Activated T-helper 1 cell treated with anti-CD3 and anti-CD28 coated beads, Interleukin-2, amount 50 U/mL, for 16 hours (primary cell): ENCODE data around the gene GDPD5.

ENCODE experiments used
- DNase-seq, 2 donors: peaks; one replicate each; pipeline ENCODE4 v3.0.0-alpha.2; 2020; ENCODE audit warnings: low read depth in 1 of 2, low spot score in 1 of 2

Gene GDPD5

DNA sequence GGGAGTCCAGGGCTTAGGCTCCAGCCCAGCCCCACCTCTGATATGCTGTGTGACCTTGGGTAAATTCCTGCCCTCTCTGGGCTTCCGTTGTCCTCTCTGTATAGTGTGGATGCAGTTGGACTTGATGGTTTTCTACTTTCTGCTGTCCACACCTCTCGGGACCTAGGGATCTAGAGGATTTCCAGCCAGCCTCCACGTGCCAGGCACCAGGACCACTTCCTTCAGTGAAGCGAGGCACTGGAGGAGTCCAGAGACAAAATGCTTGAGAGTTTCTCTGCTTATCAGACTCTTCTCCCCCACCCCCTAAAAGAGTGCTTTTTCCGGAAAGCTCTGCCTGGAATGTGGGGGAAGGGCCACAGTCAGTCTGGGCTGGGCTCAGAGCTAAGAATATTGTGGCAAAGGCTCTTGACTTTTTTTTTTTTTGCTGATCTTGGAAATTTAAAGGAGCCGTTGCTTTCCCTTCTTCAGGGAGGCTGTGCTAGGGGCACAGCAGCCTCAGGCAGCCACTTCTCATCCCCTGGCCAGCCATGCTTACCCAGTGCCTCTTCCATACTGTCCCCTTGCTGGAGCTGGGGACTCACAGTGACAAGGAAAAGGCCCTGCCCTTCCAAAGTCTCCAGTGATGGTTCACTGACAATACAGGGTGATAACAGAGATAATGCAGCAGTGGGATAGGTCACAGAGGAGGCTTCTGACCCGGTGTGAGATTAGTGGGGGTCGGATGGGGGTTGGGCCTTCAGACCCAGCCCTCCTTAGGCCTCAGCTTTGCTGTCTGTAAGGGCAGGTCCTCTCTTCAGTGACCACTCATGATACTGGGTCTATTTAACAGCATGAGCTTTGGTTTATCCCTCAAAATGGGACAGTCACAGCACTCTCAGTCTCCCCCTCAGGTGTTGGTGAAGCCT lies 33.5 kb upstream of the GDPD5 start:
- no peak for DNase-seq

DNA sequence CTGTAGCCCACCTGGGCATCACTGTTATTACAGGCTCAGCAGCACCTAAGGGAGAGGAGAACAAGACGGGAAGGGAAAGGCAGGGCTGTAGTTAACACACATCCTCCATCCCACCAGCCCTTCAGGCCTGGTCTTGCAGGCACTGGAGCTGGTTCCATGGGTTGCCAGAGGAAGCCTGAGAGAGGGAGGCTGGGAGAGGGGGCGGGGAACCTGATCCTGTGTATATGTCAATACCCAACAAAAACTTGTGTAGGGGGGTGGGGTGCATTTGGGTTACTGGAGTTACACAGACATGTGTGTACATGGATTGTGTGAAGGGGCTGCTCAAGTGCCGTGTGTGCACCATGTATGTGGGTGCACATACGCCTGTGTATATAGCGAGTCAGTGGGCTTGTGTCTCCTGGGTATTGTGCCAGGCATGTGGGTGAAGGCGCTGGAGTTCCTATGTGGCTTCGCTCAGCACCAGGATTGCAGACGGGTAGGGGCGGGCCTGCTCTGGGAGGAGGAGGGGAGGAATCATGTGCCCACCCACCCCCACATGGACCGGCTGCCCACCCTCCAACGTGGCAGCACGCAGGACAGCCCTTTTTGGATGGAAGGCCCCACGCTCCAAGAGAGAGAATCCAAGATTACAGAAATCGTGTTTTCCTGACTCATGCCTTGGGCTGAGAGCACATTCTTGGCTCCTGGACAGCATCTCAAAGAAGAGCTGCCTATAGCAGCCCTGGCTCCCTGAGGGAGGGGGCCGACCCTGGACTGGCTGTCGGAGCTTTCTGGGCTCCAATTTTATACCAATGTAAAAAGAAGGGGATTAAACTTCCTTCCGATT lies 32.1 kb upstream of the GDPD5 start:
- DNase-seq, result no peak

DNA sequence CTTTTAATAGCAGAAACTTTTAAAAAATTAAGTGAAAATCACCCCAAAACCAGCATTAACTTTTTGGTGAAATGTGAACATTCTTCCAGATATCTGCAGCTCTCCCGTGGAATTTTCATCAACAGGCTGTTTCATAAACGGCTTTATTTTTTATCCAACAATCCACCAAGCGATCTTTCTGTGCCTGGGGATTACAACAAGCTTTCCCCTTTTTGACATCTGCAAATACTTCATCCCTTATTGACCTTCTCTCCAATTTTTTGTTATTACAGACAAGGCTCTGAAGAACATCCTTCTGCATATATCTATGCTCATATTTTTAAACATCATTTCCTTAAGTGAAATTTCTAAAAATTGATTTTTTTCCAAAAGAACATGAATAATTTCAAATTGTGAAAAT lies 30.5 kb upstream of the GDPD5 start:
- no peak for DNase-seq

DNA sequence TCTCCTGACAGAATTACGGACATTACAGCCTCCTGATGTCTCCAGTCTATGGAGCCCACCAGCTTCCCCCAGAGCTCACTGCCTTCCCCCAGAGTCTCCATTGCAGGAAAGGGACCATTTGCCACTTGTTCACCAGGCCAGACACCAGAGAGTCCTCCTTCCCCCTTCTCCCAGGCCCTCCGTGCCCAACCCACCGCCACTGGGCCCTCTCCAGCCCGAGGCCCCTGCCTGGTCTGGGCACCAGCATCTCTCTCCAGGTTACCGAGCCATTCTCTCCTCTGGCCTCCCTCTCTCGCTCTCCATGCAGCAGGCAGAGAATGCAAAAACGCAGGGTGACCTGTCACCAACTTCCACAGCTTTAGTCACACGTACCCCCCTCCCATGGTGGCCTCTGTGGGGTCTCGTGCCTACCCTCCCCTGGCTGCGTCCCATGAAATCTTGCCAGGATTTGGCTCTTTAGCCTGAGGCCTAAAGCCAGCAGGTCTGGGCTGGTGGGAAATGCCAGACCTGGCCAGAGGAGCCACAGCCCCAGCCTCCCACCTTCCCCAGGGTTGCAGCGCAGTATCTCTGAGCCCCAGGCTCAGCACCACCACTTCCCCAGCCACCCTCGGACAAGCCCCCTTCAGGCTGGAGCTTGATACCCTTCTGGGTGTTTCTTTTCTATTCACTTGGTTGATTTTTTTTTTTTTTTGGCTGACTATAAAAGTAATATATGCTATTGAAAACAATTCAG lies 29.5 kb upstream of the GDPD5 start:
- DNase-seq, result no peak

DNA sequence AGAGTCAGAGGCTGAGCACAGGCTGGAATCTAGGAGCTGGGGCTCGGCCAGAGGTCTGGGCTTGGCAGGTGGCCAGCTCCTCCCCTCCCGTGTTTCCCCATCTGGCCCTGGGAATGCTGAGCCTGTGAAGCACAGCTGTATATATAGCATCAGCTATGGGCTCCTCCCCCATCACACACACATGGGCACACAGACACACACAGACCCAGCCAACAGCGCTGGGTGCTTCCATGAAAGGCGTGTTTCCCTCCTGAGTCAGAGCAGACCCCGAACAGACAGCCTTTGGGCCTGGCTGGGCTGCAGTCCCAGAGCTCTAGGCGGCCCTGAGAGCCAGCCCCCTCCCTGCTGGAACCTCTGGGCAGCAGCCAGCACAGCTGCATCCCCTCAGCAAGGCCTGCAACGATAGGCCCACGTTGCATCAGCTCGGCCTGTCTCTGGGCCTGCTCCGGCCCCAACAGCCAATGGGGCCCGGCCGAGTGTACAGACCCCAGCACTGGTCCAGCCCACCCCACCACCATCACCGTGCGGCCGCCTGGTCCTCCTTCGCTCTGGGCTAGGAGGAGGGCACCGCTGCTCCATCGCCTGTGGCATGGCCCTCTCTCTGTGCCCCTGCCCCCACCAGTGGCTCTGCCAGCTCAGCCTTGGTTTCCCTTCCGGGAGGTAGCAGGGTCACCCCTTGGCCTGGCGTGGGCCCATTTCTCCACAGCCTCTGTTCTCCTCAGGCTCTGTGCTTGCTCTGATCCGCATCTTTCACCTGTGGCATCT lies 28.7 kb upstream of the GDPD5 start:
- DNase-seq, result no peak

DNA sequence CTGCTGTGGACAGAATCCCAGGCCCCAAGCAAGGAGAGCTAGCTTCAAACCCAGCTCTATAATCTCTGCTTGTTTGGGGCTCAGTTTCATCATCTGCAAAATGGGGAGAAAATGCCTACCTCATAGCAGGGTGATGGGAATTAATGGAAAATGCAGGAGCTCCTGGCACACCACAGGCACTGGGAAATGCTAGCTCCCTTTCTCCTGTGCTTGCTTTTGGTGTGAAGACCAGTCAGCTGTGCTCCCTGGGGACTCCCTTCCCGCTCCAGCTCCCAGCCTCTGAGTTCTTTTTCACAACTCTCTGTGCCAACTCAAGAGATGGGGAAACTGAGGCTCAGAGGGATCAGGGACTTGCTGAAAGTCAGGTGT lies 28.1 kb upstream of the GDPD5 start:
- DNase-seq, result no peak

DNA sequence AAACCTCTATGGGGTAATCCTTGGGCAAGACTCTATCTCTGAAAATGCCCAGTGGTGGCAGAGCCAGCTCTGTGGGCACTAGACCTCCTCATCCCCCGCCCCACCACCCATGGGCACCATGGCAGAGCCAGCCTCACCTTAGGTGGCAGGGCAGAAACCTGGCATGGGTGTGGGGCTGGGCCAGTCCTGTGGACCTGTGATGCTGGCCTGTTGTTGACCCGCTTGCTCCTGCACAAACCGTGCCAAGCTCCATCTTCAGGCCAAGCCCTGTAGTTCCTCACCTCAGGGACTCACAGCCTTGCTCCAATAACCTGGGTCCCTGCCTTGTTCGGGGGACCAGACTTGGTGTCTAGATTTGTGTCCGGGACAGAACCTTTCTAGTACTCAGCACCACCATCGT lies 27.4 kb upstream of the GDPD5 start:
- no peak for DNase-seq

DNA sequence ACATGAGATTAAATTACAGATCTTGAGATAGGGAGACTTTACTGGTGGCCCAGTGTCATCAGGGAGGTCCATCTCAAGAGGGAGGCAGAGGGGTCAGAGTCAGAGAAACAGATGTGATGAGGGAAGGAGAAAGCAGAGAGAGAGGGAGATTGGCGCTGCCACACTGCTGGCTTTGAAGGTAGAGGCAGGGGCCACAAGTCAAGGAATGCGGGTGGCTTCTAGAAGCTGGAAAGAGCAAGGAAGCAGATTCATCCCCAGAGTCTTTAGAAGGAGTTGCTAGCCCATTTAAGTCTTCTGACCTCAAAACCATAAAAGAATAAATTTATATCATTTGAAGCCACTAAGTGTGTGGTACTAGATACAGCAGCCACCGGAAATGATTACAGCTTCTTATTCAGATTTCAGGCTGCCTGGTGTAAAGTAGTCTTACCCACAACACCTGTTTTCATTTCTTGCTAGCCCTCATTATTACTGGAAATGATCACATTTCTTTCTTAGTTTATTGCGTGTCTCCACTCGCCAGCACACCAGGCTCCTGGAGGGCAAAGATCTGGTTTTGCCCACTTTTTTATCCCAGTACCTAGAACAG lies 23.7 kb upstream of the GDPD5 start:
- DNase-seq, result no peak

DNA sequence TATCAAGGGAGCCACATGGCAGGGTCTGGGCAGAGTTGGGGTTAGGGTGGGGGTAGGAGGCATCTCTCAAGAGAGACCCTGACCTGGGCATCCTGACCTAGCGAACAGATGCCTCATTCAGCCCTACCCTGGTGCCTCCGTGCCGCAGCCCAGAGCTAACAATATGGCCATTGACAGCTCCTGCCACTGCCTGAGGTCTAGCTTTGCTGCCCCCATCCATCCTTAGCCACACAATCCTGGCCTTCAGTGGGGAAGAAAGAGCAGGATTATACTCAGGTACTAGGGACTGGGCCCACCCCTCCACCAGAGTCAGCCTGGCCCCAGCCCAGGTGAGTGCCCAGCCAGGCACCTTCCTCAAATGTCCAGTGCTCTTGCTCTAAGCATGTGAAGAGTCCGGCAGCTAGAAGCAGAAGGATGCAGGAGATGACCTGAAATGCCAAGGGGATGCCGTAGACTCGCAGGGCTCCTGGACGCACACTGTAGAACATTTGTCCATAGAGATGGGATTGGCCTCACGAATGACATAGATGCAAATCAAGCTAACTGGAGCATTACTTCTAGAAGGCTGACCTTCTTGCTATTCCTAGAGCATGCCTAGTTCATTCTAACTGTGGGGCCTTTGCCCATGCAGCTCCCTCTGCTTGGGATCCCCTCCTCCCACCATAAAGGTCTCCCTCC lies 23.0 kb upstream of the GDPD5 start:
- no peak for DNase-seq

DNA sequence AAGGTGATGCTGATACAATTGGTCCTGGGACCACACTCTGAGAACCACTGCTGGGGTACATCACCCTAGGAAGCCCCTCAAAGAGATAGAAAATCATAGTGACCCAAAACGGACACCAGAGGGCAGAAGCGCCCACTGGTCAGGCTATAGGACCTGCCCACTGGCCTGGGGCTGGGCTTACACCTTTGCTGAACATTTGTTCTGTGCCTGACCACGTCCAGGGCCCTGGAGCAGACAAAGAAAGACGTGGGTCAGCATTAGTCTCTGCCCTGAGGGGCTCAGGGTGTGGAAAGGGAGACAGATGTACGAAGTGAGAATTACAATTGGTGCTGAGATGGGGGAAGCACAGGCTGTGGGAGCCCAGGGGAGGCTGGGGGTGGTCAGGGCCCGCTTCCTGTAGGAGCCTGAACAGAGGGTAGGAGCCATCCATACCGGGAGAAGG lies 21.9 kb upstream of the GDPD5 start:
- no peak for DNase-seq

DNA sequence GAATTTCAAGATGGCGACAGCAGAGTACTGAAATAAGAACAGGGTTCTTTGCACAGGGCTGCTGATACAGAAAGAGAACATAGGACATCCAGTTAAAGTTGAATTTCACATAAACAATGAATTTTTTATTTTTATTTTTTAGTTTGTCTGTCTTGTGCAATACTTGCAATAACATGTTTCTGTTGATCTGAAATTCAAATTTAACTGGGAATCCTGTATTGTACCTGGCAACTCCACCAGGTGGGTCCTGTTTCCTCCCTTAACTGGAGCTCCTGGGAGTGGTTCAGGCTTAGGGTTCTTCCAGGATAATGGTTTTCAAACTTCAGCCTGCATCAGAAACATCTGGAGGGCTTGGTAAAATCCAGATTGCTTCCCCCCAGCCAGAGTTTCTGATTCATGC lies 21.4 kb upstream of the GDPD5 start:
- DNase-seq, result no peak

DNA sequence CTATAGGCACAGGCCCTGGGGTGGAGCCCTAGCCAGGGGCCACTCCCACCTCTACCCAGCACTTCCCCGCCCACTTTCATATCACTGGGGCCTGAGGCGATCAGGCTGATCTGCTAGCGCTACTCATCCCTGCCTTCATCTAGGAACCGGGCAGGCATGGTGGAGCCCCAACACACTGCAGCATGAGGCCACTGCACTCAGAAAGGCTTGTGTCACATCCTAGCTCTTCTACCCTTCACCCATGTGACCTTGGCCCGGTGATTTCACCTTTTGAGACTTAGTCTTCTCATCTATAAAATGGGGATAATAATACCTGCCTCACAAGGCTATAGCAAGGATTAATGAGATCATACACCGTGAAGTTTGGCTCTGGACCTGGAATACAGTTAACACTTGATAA lies 18.1 kb upstream of the GDPD5 start:
- DNase-seq, result no peak

DNA sequence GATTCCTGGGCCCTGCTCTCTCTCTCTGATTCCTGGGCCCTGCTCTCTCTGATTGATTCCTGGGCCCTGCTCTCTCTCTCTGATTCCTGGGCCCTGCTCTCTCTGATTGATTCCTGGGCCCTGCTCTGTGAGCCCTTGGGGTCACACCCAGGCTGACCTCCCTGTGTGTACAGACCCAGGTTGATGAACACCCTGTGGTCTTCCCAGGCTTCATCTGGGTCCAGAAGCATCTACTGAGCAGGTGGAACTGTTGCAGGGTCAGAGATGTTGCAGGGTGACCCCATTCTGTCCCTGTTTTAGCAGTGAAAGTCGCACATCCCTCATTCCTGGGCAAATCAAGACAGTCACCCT lies 16.3 kb upstream of the GDPD5 start:
- no peak for DNase-seq

DNA sequence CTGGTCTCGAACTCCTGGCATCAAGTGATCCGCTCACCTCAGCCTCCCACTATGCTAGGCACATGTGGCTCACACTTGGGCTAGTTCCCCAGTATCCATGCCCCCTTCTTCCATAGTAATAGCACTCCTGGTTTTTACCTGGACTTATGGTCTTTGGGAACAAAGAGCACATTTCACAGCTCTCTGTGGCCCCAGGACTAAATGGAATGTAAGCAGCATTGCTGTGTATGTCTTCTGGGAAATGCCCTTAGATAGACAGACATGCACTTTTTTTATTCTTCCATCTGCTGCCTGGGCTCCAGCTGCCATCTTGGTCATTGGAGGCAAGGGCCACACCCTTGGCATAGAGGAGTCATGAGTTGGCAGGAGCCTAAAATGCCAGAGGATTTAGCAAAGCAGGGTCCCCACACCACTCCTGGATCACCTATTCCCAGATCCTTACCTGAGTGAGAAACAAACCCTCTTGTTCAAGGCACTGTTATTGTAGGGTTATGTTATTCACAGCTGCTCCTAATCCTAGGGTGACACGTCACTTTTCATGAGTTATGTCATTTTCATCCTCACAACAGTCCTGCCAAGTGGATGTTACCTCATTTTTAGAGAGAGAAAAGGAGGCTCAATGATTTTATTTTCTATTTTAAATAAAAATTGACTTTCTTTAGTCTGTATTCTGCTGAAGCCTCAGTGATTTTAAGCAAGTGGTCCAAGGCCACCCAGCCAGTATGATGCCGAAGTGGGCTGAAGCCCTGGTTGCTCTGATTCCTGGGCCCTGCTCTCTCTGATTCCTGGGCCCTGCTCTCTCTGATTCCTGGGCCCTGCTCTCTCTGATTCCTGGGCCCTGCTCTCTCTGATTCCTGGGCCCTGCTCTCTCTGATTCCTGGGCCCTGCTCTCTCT lies 15.7 kb upstream of the GDPD5 start:
- no peak for DNase-seq

DNA sequence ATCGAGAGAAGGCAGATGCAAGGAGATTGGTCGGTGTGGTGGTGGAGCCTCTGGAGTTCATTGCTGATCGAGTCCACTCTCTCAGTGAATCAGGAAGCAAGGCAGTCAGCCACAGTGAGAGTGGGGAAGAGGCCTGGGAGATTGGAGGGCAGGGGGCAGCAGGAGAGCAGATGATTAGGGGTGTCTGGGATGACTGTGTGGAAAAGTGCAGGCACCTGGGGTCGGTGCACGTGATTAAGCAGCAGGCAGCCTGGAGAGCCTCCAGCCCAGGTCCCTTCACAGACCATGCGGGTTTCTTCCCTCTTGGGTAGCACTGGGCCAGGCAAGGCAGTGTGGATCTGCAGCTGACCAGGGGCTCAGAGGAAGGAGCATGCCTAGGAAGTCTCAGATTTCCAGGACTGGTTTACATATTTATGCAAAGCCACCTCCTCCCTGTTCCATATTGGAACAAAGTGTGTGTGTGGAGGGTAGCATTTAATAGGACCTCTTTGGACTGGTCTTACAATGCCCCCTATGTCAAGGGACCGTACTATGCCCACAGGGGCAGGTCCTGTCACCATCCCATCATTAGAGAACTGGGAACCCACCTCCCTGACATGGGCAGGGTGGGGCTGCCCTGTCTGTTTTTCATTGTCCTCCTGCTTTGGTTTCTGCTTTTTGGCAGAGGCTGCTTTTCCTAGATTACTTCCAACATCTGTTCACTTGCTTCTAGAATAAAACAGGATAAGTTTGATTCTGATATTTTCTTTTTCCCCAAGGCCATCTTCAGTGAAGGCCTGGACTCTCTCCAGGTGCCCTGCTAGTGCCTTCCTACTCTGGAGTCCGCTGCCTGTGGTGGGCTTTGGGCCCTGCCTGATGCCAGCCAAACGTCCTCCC lies 14.0 kb upstream of the GDPD5 start:
- no peak for DNase-seq

DNA sequence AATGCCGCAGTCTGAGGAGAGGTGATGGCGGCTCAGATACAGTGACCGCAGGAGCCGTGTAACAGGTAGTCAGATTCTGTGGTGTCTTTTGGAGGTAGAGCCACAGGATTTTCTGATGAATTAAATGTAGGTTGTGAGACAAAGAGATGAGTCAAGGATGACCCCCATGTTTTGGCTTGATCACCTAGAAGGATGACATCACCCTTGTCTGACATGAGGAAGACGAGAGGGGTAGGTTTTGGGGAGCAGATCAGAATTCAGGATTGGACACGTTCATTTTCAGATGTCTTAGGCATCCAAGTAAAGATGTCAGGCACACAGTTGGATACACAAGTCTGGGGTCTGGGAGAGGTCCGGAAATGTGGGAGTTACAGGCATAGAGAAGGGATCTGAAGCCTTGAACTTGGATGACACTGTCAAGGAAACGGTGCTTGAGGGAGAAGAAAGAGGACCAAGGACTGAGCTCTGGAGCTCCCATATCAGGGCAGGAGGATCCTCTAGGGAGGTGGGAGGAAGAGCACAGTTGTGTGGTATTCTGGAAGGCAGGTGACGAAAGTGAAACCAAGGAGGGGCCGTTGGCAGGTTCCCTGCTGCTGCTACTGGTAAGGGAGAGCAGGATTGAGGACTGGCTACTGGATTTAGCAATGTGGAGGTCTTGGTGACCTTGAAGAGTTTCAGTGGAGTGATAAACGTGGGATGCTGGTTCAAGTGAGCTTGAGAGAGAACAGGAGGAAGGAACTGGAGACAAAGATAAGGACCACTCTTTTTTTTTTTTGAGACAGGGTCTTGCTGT lies 12.6 kb upstream of the GDPD5 start:
- no peak for DNase-seq

DNA sequence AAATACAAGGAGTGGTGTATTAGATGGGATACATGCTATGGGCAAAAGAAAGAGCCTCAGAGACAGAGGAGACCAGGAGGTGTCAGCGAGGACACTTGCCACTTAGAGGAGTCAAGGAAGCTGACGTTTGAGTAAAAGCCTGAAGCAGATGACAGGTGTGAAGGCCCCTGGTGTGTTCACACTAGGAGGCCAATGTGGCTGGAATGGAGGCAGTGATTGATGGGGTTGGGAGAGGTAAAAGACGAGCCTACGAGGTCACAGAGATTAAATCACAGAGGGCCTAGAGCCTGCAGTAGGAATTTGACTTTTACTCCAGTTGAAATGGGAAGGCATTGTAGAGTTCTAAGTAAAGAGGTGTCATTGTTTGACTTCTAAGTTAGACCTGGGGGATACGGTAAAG lies 12.0 kb upstream of the GDPD5 start:
- no peak for DNase-seq
